GM12878 (cell line): ENCODE data around the gene RAB34. TPM values are rescaled to one million over a fixed set of nuclear protein-coding genes. Genes with fewer than 3 reads are reported as not detected.

ENCODE experiments used
- ASH2L ChIP-seq: fragments of 300-600, 200-600 bp; sonication (generic); IDR thresholded peaks from 2 replicates; pipeline ENCODE4 v1.6.1; 2017; ENCODE audit warnings: low read depth, mild to moderate bottlenecking, borderline replicate concordance
- CBX5 ChIP-seq: sonication (generic); IDR thresholded peaks from 2 replicates; pipeline ENCODE4 v1.6.1; 2016; ENCODE audit warnings: low read depth, moderate library complexity, mild to moderate bottlenecking, inconsistent platforms
- EZH2 ChIP-seq: IDR thresholded peaks from 2 replicates; pipeline ENCODE4 v1.6.1; 2012; ENCODE audit warnings: low read depth, mild to moderate bottlenecking, control low read depth, inconsistent platforms, low read length, borderline replicate concordance; ENCODE audit not compliant: control insufficient read depth
- FOXM1 ChIP-seq: IDR thresholded peaks from 2 replicates; pipeline ENCODE4 v1.6.1; 2012; ENCODE audit warnings: low read depth, mild to moderate bottlenecking, inconsistent platforms, low read length, moderate library complexity
- KLF5 ChIP-seq: fragments of 450-650 bp; IDR thresholded peaks from 2 replicates; pipeline ENCODE4 v1.6.1; 2014; ENCODE audit warnings: mild to moderate bottlenecking; ENCODE audit not compliant: partially characterized antibody
- MTA2 ChIP-seq: fragments of 450-650 bp; IDR thresholded peaks from 2 replicates; pipeline ENCODE4 v1.6.1; 2016; ENCODE audit warnings: low read depth, mild to moderate bottlenecking, moderate library complexity
- MXI1 ChIP-seq: fragments of 150-350 bp; IDR thresholded peaks from 2 replicates; pipeline ENCODE4 v1.6.1; 2011; ENCODE audit warnings: low read depth, mild to moderate bottlenecking, inconsistent platforms, low read length, improper control_type of control experiment
- NKRF ChIP-seq: fragments of 450-650 bp; conservative IDR thresholded peaks from 2 replicates; pipeline ENCODE4 v1.6.1; 2017; ENCODE audit warnings: mild to moderate bottlenecking, moderate library complexity
- PBX3 ChIP-seq: IDR thresholded peaks from 2 replicates; pipeline ENCODE4 v1.6.1; 2011; ENCODE audit warnings: mild to moderate bottlenecking, low read depth, low read length, moderate library complexity; ENCODE audit not compliant: insufficient replicate concordance
- PML ChIP-seq: IDR thresholded peaks from 2 replicates; pipeline ENCODE4 v1.6.1; 2012; ENCODE audit warnings: low read length, inconsistent platforms
- RB1 ChIP-seq: fragments of 450-650 bp; formaldehyde crosslinking; IDR thresholded peaks from 2 replicates; pipeline ENCODE4 v1.6.1; 2017; ENCODE audit warnings: mild to moderate bottlenecking, borderline replicate concordance
- RBBP5 ChIP-seq: fragments of 200-600 bp; sonication (generic); conservative IDR thresholded peaks from 2 replicates; pipeline ENCODE4 v1.6.1; 2016
- SRF ChIP-seq, 2 experiments: IDR thresholded peaks; 2 replicates each; pipeline ENCODE4 v1.6.1; 2011; ENCODE audit warnings: low read depth in 2 of 2, low read length in 2 of 2, mild to moderate bottlenecking in 1 of 2, moderate library complexity in 1 of 2
- TAF1 ChIP-seq: IDR thresholded peaks from 2 replicates; pipeline ENCODE4 v1.6.1; 2011; ENCODE audit warnings: mild to moderate bottlenecking, low read depth, low read length, borderline replicate concordance
- TCF3 ChIP-seq: IDR thresholded peaks from 2 replicates; pipeline ENCODE4 v1.6.1; 2012; ENCODE audit warnings: low read depth, mild to moderate bottlenecking, low read length, borderline replicate concordance; ENCODE audit not compliant: insufficient read depth
- ZBTB4 ChIP-seq: fragments of 450-650 bp; formaldehyde crosslinking; IDR thresholded peaks from 2 replicates; pipeline ENCODE4 v1.4.0; 2022; ENCODE audit warnings: mild to moderate bottlenecking, moderate library complexity
- ZNF207 ChIP-seq: fragments of 450-650 bp; IDR thresholded peaks from 2 replicates; pipeline ENCODE4 v1.6.1; 2014; ENCODE audit warnings: antibody characterized with exemption, mild to moderate bottlenecking, borderline replicate concordance
- ZNF217 ChIP-seq: fragments of 450-650 bp; IDR thresholded peaks from 2 replicates; pipeline ENCODE4 v1.6.1; 2017; ENCODE audit warnings: antibody characterized with exemption, mild to moderate bottlenecking
- polyA plus RNA-seq, 11 experiments: library from polyadenylated mRNA; depleted of rRNA in 4 of 11; unstranded in 6 of 11; stranded (reverse) in 5 of 11; fragments of >200 nt; fragmentation: Nextera tagmentation in 4 of 11; fragmentation: Illumina TruSeq in 1 of 11; extraction: Ambion mirVana in 4 of 11; extraction: Trizol in 1 of 11; gene quantifications; 1 replicate in 1 of 11; 2 replicates in 10 of 11; pipeline versions ENCODE4 v1.2.1 to v1.2.3, GENCODE V29; 2011 to 2016; ENCODE audit warnings: inconsistent platforms in 2 of 11, missing spikeins in 2 of 11, low read depth in 1 of 11
- total RNA-seq, 4 experiments: library from RNA; depleted of rRNA in 3 of 4; stranded (reverse); fragments of >200 nt in 3 of 4; fragmentation: Illumina TruSeq in 1 of 4; extraction: Trizol in 1 of 4; gene quantifications; 2 replicates each; pipeline versions ENCODE4 v1.2.1 to v1.2.3, GENCODE V29; 2013 to 2021
- TF ChIP-seq, protein P1 (sequence below): fragments of 450-650 bp; formaldehyde crosslinking; IDR thresholded peaks from 2 replicates; pipeline ENCODE4 v1.5.0; 2022; ENCODE audit warnings: mild to moderate bottlenecking, missing genetic modification characterization

RAB34 gene
- total and polyA plus RNA-seq, 10 of the 15 experiments (the other 5 are each of a cell fraction or from before 2014, with no cell fraction given), result 0.37 to 46.4 (median 32.8) TPM

GRCh38 chr17:28741358-28742349 lies 24.0 kb upstream of the RAB34 start (continued):
- TF ChIP-seq ZBTB4 (no peak), ASH2L (no peak), SRF (IDR thresholded peaks at IDR 0.05; ENCODE audit: low read depth in 2 of 2, low read length in 2 of 2) (peak in 1 of 2 experiments; percentile 60; a peak in 1 of 4 replicates), NKRF (no peak), TAF1 (no peak), PML (no peak), TCF3 (peak; percentile 43; the same call in 1 of the 2 replicates), CBX5 (no peak), PBX3 (no peak), KLF5 (no peak), ZNF217 (no peak), FOXM1 (no peak), EZH2 (no peak), RBBP5 (no peak), RB1 (no peak; the same call in 1 of the 2 replicates), ZNF207 (no peak), MTA2 (no peak; the same call in 1 of the 2 replicates), MXI1 (no peak)
- TF ChIP-seq, protein P1, sequence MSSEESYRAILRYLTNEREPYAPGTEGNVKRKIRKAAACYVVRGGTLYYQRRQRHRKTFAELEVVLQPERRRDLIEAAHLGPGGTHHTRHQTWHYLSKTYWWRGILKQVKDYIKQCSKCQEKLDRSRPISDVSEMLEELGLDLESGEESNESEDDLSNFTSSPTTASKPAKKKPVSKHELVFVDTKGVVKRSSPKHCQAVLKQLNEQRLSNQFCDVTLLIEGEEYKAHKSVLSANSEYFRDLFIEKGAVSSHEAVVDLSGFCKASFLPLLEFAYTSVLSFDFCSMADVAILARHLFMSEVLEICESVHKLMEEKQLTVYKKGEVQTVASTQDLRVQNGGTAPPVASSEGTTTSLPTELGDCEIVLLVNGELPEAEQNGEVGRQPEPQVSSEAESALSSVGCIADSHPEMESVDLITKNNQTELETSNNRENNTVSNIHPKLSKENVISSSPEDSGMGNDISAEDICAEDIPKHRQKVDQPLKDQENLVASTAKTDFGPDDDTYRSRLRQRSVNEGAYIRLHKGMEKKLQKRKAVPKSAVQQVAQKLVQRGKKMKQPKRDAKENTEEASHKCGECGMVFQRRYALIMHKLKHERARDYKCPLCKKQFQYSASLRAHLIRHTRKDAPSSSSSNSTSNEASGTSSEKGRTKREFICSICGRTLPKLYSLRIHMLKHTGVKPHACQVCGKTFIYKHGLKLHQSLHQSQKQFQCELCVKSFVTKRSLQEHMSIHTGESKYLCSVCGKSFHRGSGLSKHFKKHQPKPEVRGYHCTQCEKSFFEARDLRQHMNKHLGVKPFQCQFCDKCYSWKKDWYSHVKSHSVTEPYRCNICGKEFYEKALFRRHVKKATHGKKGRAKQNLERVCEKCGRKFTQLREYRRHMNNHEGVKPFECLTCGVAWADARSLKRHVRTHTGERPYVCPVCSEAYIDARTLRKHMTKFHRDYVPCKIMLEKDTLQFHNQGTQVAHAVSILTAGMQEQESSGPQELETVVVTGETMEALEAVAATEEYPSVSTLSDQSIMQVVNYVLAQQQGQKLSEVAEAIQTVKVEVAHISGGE (CRISPR knock-in tag), result no peak
